HG02642 (cell line): ENCODE results near the gene CACNA2D3.

ENCODE experiments used
- ATAC-seq: cut with Tn5 transposase; IDR thresholded peaks from one replicate; pipeline ENCODE4 v1.9.1; 2021; ENCODE audit warnings: mild to moderate bottlenecking; ENCODE audit not compliant: unreplicated experiment, poor library complexity

The CACNA2D3 gene

GRCh38 chr3:54915181-54915580 is 792.8 kb downstream of the CACNA2D3 start:
- no peak for ATAC-seq

DNA sequence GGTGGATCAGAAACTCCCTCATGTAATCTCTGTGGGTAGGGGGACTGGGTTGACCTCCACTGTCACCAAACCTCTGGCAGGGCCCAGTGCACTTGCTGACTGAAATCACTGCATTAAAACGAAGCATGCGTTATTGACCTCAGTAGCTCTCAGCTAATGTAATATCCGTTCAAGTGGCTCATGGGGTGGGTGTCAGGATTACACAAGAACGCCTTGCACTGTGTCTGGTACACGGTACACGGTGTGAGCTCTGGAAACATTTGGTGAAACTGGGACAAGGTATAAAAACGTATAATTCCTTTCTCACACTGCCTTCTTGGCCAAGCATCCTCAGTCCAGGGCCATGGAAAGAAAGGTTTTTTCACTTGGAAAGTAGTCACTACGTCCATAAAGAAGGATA is 793.6 kb downstream of the CACNA2D3 start:
- no peak for ATAC-seq

DNA sequence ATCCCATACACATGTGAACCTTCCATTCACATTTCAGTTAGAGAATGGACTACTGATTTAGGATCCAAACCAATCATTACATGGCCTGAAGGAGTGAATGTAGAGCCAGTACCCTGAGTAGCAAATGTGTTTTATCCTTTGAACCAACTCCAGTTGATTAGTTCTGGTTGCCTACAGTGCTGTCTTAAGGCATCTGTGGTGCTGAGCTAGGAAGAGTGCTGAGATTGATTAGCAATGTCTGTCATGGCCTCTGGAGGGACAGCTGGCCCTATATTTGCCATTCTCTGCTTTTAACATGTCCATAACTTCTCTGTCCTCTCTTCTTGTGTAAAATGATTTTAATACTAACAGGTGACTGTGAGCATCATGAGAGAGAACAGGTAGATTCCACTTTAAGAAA is 794.4 kb downstream of the CACNA2D3 start:
- no peak for ATAC-seq

DNA sequence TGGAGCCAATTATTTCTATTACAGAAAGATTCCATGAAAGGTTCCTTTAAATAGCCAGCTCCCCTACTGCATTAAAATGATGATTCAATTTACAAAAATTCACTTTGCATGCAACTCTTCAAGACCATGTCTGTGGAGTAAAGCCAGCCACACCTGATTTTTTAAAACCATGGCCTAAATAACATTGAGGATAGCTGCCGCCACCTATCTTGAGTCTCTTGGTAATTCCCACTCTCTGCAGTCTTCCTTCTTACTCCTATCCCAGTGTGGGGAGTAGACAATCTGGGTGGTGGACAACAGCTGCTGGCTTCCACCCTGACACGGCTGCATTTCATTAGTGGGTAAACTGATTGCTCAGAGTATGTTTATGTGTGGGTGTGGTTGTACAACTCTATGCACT is 794.8 kb downstream of the CACNA2D3 start:
- no peak for ATAC-seq

GRCh38 chr3:54917862-54918261 is 795.5 kb downstream of the CACNA2D3 start:
- no peak for ATAC-seq

GRCh38 chr3:54918516-54918915 is 796.2 kb downstream of the CACNA2D3 start:
- ATAC-seq = no peak

GRCh38 chr3:54928046-54928770 is 805.9 kb downstream of the CACNA2D3 start, which contains the start of gene LRTM1:
Gene LRTM1 (minus strand): TSS chr3:54928059. CDS start chr3:54927911, 148 bp downstream.
- no peak for ATAC-seq

GRCh38 chr3:54931182-54931581 is 808.8 kb downstream of the CACNA2D3 start:
- no peak for ATAC-seq

DNA sequence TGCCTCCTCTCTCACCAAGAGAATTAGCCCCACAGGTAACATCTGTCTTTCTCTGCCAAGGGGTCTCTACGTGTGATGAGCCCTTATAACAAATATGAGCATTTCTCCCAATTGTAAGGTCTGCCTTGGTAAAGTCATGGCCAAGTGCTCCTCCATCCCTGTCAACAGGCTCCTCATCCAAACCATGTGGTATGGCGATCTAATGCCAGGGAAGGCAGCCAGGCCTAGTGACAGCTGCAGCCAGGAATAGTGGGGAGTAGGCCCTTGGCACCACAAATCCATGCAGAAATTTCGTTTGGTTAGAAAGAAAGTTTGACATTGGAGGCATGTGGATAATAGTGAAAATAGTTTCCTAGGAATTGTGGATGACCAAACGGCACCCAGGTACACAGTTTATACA is 810.3 kb downstream of the CACNA2D3 start:
- ATAC-seq = no peak

DNA sequence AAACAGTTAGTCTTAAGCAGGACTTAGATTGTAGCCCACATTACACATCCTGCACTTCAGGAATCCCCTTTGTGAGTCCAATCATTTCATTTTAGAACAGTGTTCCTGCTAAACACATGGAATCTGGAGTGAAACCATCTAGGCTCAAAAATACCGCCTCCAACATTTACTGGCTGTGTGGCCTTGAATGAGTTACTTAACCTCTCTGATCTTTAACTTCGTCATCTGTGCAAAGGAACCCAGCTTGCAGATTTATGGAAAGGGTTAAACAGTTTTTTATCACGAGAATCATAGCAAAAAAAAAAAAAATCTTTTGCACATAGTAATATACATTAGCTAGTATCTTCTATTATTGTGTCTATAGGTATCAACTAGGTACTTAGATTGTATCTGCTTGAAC is 813.5 kb downstream of the CACNA2D3 start:
- no peak for ATAC-seq

- ATAC-seq = no peak
Observed at GRCh38 chr3:54936561-54936960, 814.2 kb downstream of the CACNA2D3 start.

DNA sequence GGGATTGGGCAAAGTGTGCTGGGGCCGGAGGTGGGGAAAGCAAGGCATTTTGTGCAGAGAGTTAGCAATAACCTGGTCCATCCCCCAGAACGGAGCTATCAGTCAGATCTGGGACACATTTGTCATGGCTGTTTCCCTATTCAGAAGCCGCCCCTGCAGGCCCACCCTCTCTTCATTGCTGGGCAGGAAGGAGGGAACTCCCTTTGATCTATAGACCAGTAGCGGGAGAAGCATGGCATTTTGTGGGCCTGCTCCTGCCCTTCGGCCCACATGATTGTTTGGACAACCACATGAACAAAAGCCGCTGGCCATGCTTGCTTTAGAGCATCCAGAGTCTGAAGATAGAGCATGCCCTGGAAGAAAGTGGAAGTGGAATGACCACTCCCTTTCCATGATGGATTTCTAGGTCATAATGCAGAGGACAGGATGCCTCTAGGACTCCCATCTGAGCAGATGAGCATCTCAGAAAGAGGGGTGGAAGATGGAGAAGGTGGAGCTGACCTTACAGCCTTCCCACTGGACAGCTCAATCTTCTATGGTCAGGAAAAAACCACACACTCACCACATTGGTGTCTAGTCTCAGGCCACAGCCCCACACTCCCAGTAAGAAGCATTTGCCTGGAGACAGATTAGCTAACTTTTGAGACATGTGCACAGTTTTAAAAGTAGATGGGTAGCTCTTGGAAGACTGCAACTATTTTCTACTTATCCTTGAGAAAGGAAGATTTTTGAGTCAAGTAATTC is 817.4 kb downstream of the CACNA2D3 start:
- ATAC-seq = no peak

GRCh38 chr3:54940971-54941370 is 818.6 kb downstream of the CACNA2D3 start:
- ATAC-seq = no peak

DNA sequence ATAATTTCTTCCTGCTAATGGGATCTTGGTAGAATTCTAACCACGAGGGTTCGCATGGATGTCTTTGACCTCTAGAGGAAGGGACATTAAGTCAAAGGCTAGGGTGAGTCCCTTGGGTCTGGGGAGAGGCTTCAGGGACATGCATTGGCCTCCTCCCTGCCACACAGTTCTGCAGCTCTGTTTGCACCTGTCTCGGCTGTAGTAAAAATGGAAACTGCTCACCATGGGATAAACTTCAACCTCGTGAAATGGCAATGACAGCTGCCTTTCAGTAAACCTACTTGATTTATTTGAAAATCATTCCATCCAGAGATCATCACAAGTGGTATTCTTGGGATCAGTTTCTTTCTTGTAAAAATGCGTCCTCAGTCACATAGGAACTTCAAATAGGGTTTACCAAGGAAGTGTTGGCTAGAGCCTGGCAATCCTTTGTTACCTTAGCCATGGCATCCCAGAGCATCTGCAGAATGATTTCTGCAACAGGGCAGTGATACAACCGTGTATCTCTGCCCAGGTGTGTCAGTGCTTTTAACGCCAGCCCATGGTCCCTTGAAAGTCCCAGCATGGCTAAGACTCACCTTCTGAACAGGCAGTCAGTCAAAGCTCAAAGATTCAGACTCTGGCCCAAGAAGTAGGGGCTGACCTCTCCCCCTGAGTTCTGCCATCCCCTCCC is 819.5 kb downstream of the CACNA2D3 start:
- ATAC-seq = no peak

DNA sequence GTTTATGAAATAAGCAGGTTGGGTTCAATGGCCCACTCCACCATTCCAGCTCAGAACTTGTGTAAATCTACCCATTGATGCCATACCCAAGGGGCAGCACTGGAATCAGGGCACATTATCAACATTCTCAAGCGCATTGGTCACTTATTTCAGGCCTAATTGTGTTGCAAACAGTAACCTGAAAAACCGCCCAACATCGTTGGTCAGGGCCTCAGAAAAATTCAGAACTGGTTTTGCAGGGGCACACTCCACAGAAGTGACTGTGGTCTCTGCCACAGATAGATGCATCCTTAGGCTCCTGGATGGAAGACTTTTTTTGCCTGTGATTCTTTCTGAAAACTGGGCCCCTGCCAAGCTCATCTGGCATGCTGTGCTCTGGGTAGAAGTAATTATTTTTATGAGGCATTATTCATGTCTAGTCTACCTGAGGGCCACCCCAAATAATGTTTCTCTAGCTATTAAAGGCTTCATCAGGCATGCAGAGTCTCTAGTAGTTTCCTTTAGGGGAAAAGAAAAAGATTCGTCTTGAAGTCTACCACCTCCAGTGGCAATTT is 827.2 kb downstream of the CACNA2D3 start:
- ATAC-seq = no peak

GRCh38 chr3:54950391-54951003 is 828.1 kb downstream of the CACNA2D3 start:
- ATAC-seq = no peak

- no peak for ATAC-seq
Observed at GRCh38 chr3:54951405-54951804, 829.1 kb downstream of the CACNA2D3 start.

GRCh38 chr3:54954022-54954421 is 831.7 kb downstream of the CACNA2D3 start:
- no peak for ATAC-seq

DNA sequence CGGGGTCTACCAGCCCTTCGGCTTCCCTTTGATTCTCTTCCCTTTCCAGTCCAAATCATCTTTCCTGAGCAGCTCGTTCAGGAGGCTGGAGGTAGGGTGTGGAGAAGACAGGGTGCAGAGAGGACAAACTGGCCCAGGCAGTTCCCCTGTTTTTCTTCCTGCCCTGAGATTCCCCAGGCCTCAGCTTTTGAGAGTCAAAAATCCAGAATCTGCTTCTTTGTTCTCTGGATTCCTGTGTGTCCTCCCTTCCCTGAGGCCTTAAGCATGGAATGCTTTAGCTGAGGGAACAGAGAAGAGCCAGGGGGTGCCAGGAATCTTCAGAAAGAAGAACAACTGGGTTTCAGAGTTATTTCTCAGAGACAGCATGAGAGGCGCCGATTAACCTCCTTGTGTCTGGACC is 832.2 kb downstream of the CACNA2D3 start:
- no peak for ATAC-seq

DNA sequence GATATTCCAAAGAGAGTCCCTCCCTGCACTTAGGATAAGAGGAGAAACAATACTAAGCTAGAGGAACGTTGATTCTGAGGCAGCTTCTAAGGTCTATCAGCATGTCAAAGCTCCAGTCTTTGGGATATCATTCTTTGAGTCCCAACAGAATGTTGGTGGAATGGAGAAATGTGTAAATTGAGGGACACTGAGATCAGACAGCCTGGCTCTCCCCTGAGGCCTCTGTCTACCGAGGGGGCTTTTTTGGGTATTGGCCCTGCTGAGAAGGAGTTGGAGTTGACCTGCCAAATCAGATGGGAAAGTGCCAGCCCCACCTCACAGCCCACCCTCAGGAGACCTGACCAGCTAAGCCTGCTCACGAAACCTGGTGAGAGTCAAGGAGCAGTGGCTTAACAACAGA is 833.1 kb downstream of the CACNA2D3 start:
- ATAC-seq = no peak

- ATAC-seq = no peak
Observed at GRCh38 chr3:54955941-54956340, 833.6 kb downstream of the CACNA2D3 start.
